Gastrocnemius medialis (tissue), 4 donors: Measurements from ENCODE around the gene KRTAP5-4. TPM values are rescaled to one million over a fixed set of nuclear protein-coding genes. Genes with fewer than 3 reads are reported as not detected.
A peak's percentile ranks its signal among the peaks of the same experiment; 100 is the strongest.
"Not testable (repeated sequence)": the region's sequence is repeated elsewhere in the genome, so short reads cannot be mapped to it uniquely, and the experiment has no call there.

Source experiments
- ATAC-seq, 2 donors: fragments of 150-250 bp; one replicate each; pipeline ENCODE4 v1.9.1; 2016
- DNase-seq, 2 donors: peaks; one replicate each; pipeline ENCODE4 v3.0.0-alpha.2; 2019
- H3K27ac ChIP-seq, 4 donors: fragments of 200-600 bp; sonication (generic); 1 replicate in 1 of 4; 2 replicates in 3 of 4; pipeline ENCODE4 v1.5.1; 2016 to 2018; ENCODE audit warnings: mild to moderate bottlenecking in 2 of 4, moderate library complexity in 1 of 4
- H3K27me3 ChIP-seq, 3 donors: fragments of 200-600 bp; sonication (generic) in 2 of 3; 1 replicate in 1 of 3; 2 replicates in 2 of 3; pipeline versions ENCODE4 v1.5.1 to v1.6.0; 2016 to 2019; ENCODE audit warnings: mild to moderate bottlenecking in 1 of 3, moderate library complexity in 1 of 3
- H3K36me3 ChIP-seq, 2 donors: fragments of 200-600 bp; sonication (generic) in 1 of 2; one replicate each; pipeline ENCODE4 v1.5.1; 2017 to 2018
- H3K4me1 ChIP-seq, 2 donors: fragments of 200-600 bp; sonication (generic) in 1 of 2; one replicate each; pipeline ENCODE4 v1.5.1; 2016 to 2017; ENCODE audit warnings: mild to moderate bottlenecking in 2 of 2
- H3K4me3 ChIP-seq, 4 donors: fragments of 200-600 bp; sonication (generic) in 3 of 4; 1 replicate in 1 of 4; 2 replicates in 3 of 4; pipeline ENCODE4 v1.5.1; 2016 to 2019; ENCODE audit warnings: mild to moderate bottlenecking in 2 of 4
- H3K9me3 ChIP-seq, 3 donors: fragments of 200-600 bp; sonication (generic) in 2 of 3; 1 replicate in 1 of 3; 2 replicates in 2 of 3; pipeline ENCODE4 v1.5.1; 2016 to 2019
- POLR2A ChIP-seq, 2 donors: fragments of 450-650 bp; IDR thresholded peaks; one replicate each; pipeline ENCODE4 v1.6.1; 2017; ENCODE audit warnings: antibody characterized with exemption in 2 of 2, mild to moderate bottlenecking in 2 of 2, moderate library complexity in 2 of 2
- in situ Hi-C, 4 donors: fragments of 200-750 bp; cut with MboI; loops; one replicate each; pipeline versions ENCODE4 v1.15.0 to v1.8.0; 2017; ENCODE audit warnings: low sequenced_read_pairs in 4 of 4
- intact Hi-C: fragments of 100-400 bp; cut with DNase I; formaldehyde crosslinking; loops from one replicate; pipeline ENCODE4 v1.15.1; 2023; ENCODE audit warnings: low total_unique reads
- total RNA-seq, 4 donors: library from RNA; depleted of rRNA; stranded (reverse); fragments of >200 nt; gene quantifications; one replicate each; pipeline versions ENCODE4 v1.1.0 to v1.2.3, GENCODE V29; 2016
- TF ChIP-seq, protein P1 (sequence below), 5 experiments: fragments of 450-650 bp in 3 of 5; fragments of 200-600 bp in 2 of 5; sonication (generic) in 2 of 5; IDR thresholded peaks in 4 of 5; conservative IDR thresholded peaks in 1 of 5; 1 replicate in 4 of 5; 2 replicates in 1 of 5; pipeline ENCODE4 v1.5.1; 2016 to 2019; ENCODE audit warnings: antibody characterized with exemption in 5 of 5, mild to moderate bottlenecking in 3 of 5, moderate library complexity in 3 of 5

KRTAP5-4 gene
- total RNA-seq, 4 donors from 2014 or later: not detected

DNA sequence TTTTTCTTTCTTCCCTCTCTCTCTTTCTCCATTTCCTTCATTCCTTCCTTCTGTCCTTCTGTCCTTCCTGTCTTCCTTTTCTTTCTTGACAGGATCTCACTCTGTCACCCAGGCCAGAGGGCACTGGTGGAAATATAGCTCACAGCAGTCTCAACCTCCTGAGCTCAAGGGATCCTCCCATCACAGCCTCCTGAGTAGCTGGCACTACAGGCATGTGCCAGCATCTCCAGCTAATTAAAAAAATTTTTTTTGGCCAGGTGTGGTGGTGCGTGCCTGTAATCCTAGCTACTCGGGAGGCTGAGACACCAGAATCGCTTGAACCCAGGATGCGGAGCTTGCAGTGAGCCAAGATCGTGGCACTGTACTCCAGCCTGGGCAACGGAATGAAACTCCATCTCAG, 45.1 kb downstream of the KRTAP5-4 start:
- no peak overlapping the region for H3K27ac ChIP-seq
- H3K4me3 ChIP-seq: no peak overlapping the region
- in situ Hi-C loops (loop anchor here in 1 of 4 donors (5.0 kb wide), 1 partner anchor 40 kb away; no protein-coding TSS in a partner anchor), intact Hi-C loops (no loop called here)
- no peak for ATAC-seq
- TF ChIP-seq, protein P1, sequence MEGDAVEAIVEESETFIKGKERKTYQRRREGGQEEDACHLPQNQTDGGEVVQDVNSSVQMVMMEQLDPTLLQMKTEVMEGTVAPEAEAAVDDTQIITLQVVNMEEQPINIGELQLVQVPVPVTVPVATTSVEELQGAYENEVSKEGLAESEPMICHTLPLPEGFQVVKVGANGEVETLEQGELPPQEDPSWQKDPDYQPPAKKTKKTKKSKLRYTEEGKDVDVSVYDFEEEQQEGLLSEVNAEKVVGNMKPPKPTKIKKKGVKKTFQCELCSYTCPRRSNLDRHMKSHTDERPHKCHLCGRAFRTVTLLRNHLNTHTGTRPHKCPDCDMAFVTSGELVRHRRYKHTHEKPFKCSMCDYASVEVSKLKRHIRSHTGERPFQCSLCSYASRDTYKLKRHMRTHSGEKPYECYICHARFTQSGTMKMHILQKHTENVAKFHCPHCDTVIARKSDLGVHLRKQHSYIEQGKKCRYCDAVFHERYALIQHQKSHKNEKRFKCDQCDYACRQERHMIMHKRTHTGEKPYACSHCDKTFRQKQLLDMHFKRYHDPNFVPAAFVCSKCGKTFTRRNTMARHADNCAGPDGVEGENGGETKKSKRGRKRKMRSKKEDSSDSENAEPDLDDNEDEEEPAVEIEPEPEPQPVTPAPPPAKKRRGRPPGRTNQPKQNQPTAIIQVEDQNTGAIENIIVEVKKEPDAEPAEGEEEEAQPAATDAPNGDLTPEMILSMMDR (IDR thresholded peaks at IDR 0.05 in 4 of 5, conservative IDR thresholded peaks at IDR 0.05 in 1 of 5): no peak
- no peak for TF ChIP-seq POLR2A (IDR thresholded peaks at IDR 0.05)
- H3K9me3 ChIP-seq: no peaks in the 10 kb centered on the region
- DNase-seq: no peak
- no peaks in the 10 kb centered on the region for H3K36me3 ChIP-seq
- no peaks in the 10 kb centered on the region for H3K27me3 ChIP-seq
- peaks cover 5 to 19% of the 10 kb centered on the region in 2 donors for H3K4me1 ChIP-seq

DNA sequence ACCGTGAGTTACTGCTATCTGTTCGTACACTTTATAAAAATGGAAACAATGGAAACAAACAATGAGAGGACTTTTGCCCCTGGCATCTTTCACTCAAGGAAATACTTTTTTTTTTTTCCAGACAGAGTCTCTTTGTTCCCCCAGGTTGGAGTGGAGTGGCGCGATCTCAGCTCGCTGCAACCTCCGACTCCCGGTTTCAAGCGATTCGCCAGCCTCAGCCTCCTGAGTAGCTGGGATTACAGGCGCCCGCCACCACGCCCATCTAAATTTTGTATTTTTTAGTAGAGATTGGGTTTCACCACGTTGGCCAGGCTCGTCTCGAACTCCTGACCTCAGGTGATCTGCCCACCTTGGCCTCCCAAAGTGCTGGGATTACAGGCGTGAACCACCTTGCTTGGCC, 46.2 kb downstream of the KRTAP5-4 start:
- not testable (repeated sequence) for H3K9me3 ChIP-seq, H3K36me3 ChIP-seq, H3K4me3 ChIP-seq, DNase-seq, ATAC-seq, H3K27ac ChIP-seq, H3K27me3 ChIP-seq
- in situ Hi-C loops: loop anchor here in 1 of 4 donors (5.0 kb wide), 1 partner anchor 38 kb away; no protein-coding TSS in a partner anchor
- H3K4me1 ChIP-seq: peaks cover 5 to 24% of the 10 kb centered on the region in 2 donors
- intact Hi-C loops: loop anchor here (2.0 kb wide), 1 partner anchor 53 kb away; the partner anchor contains the start of gene KRTAP5-5

GRCh38 chr11:1574933-1575242, 47.0 kb downstream of the KRTAP5-4 start:
- Histone ChIP-seq H3K27ac (no peak overlapping the region), H3K9me3 (no peaks in the 10 kb centered on the region), H3K4me1 (peaks cover 5 to 33% of the 10 kb centered on the region in 2 donors), H3K36me3 (no peaks in the 10 kb centered on the region), H3K27me3 (no peaks in the 10 kb centered on the region), H3K4me3 (no peak overlapping the region)
- DNase-seq: no peak
- TF ChIP-seq POLR2A (IDR thresholded peaks at IDR 0.05): no peak
- TF ChIP-seq, protein P1 (IDR thresholded peaks at IDR 0.05 in 4 of 5, conservative IDR thresholded peaks at IDR 0.05 in 1 of 5): no peak
- no peak for ATAC-seq
- intact Hi-C loops (loop anchor here (1.0 to 5.0 kb wide), 3 partner anchors 29 to 263 kb away; partner anchors contain the start of gene KRTAP5-5), in situ Hi-C loops (loop anchor here in 1 of 4 donors (5.0 kb wide), 1 partner anchor 38 kb away; no protein-coding TSS in a partner anchor)

DNA sequence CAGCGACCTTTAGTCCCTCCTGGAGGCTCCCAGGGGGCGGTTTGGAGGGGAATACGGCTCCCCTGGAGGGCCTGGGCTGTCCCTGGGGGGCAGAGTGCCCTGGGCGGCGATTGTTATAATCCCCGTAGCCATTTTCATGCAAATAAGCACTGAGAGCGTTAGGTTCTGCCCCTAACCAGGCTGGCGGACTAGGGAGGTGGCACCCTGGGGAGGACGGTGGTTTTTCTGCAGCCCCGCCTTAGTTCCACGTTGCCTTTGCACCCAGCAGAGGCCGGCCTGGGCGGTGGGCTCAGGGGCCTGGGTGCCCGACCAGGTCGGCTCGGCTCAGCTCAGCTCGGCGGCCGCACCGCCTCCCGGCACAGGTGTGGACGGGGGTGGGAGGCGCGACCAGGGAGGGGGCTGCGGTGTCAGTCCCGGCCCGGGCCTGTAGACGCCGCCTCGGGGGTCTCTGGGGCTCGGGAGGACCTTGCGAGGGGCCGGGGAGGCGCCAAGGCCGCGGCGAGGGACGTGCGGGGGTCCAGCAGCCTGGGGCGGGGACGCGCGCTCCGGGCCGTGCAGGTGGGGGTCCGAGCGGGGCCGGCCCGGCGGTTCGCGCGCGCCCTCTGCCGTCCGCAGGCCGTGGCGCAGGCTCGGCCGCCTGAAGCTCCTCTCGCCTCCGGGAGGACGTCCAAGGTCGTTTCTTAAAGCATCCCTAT, 47.6 kb downstream of the KRTAP5-4 start:
- Histone ChIP-seq H3K36me3 (no peaks in the 10 kb centered on the region), H3K4me3 (peak overlapping the region; percentile 43 to 67 (median 57)), H3K4me1 (peaks cover 5 to 35% of the 10 kb centered on the region in 2 donors), H3K9me3 (no peaks in the 10 kb centered on the region), H3K27me3 (no peaks in the 10 kb centered on the region), H3K27ac (peak overlapping the region; percentile 84 to 89 (median 87))
- TF ChIP-seq, protein P1 (IDR thresholded peaks at IDR 0.05 in 4 of 5, conservative IDR thresholded peaks at IDR 0.05 in 1 of 5): peak; percentile 72 to 99 (median 98)
- TF ChIP-seq POLR2A (IDR thresholded peaks at IDR 0.05): no peak
- DNase-seq (peak in 1 of 2 donors; percentile 61), ATAC-seq (peak; percentile 39 to 50)
- intact Hi-C loops: loop anchor here (1.0 to 5.0 kb wide), 3 partner anchors 28 to 262 kb away; partner anchors contain the start of gene KRTAP5-5
- in situ Hi-C loops: no loop called here

- Histone ChIP-seq H3K36me3 (no peaks in the 10 kb centered on the region), H3K4me1 (peaks cover 5 to 40% of the 10 kb centered on the region in 2 donors), H3K9me3 (no peaks in the 10 kb centered on the region), H3K4me3 (peak overlapping the region in 3 of 4 donors; percentile 43 to 60 (median 59)), H3K27ac (peak overlapping the region; percentile 84 to 89 (median 87)), H3K27me3 (no peaks in the 10 kb centered on the region)
- intact Hi-C loops: loop anchor here (1.0 to 5.0 kb wide), 3 partner anchors 28 to 262 kb away; partner anchors contain the start of gene KRTAP5-5
- peak in 1 of 2 donors; percentile 17 for TF ChIP-seq POLR2A (IDR thresholded peaks at IDR 0.05)
- TF ChIP-seq, protein P1 (IDR thresholded peaks at IDR 0.05 in 4 of 5, conservative IDR thresholded peaks at IDR 0.05 in 1 of 5): no peak
- in situ Hi-C loops: no loop called here
- ATAC-seq: peak; percentile 40 to 47
- peak in 1 of 2 donors; percentile 50 for DNase-seq
Observed at GRCh38 chr11:1573903-1574237, 48.1 kb downstream of the KRTAP5-4 start.
